C4-2B (cell line): ENCODE data around the gene STRADB.

Experiments used
- ZFX ChIP-seq: fragments of 450-650 bp; IDR thresholded peaks from 2 replicates; pipeline ENCODE4 v1.6.1; 2017
- TF ChIP-seq, protein P1 (sequence below): fragments of 450-650 bp; conservative IDR thresholded peaks from 2 replicates; pipeline ENCODE4 v1.5.1; 2017; ENCODE audit warnings: mild to moderate bottlenecking

DNA sequence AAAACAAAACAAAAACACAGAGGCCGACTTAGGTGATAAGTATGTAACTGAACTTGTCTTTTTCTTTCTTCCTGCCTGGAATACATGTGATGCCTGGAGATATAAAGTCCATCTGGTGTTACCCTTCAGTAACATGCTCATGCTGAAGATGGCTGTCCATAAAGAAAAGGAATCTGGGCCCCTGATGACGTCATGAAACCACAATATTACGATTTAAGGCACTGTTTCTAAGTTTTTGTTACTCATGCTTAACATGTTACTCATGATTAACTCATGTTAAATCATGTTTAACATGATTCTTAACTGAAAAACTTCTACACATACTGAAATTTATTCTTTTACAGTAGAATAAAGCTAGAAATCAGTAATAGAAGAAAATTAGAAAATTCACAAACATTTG lies 49.0 kb downstream of the STRADB start:
- TF ChIP-seq, protein P1, sequence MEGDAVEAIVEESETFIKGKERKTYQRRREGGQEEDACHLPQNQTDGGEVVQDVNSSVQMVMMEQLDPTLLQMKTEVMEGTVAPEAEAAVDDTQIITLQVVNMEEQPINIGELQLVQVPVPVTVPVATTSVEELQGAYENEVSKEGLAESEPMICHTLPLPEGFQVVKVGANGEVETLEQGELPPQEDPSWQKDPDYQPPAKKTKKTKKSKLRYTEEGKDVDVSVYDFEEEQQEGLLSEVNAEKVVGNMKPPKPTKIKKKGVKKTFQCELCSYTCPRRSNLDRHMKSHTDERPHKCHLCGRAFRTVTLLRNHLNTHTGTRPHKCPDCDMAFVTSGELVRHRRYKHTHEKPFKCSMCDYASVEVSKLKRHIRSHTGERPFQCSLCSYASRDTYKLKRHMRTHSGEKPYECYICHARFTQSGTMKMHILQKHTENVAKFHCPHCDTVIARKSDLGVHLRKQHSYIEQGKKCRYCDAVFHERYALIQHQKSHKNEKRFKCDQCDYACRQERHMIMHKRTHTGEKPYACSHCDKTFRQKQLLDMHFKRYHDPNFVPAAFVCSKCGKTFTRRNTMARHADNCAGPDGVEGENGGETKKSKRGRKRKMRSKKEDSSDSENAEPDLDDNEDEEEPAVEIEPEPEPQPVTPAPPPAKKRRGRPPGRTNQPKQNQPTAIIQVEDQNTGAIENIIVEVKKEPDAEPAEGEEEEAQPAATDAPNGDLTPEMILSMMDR: no peak
- no peak for TF ChIP-seq ZFX
